ENCODE measurements around the gene PROZ. TPM values are rescaled to one million over a fixed set of nuclear protein-coding genes. Genes with fewer than 3 reads are reported as not detected.

Gene PROZ
- total RNA-seq, 1 experiment from 2014 or later, result not detected

DNA sequence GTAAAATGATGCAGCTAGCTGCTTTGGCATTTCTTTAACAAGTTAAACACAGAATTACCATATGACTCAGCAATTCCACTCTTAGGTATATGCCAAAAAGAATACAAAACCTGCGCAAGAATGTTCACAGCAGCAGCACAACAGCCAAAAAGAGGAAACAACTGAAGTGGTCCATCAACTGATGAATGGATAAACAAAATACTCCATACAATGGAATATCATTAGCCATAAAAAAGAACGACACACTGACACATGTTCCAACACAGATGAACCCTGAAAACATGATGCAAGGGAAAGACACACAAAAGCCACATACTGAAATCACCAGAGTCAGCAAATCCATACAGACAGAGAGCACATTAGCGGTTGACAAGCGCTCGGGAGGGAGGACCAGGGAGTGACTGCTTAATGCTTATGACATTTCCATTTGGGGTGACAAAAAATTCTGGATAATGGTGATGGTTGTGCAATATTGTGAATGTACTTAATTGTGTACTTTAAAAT, 47.0 kb downstream of the PROZ start:
- Histone ChIP-seq H2BK5ac (ENCODE audit: insufficient read length, low read length) (no peak overlapping the region), H2BK15ac (ENCODE audit: low read depth, low read length) (no peak overlapping the region), H3K79me1 (ENCODE audit: insufficient read depth, low read depth, low read length, poor library complexity, severe bottlenecking) (peaks cover 7% of the 10 kb centered on the region), H2AK5ac (ENCODE audit: insufficient read length, low read length) (no peak overlapping the region), H4K91ac (ENCODE audit: insufficient read length, low read depth, low read length) (no peak overlapping the region), H3K18ac (ENCODE audit: insufficient read length, low read depth, low read length) (no peak overlapping the region), H3K4me1 (ENCODE audit: insufficient read depth, low read length) (no peaks in the 10 kb centered on the region), H3K14ac (ENCODE audit: insufficient read depth, low read length) (no peak overlapping the region), H3K9me3 (ENCODE audit: control insufficient read depth, low read depth, low read length) (no peaks in the 10 kb centered on the region), H3K4me2 (ENCODE audit: insufficient read depth, insufficient read length, low read length) (no peak overlapping the region), H2BK20ac (ENCODE audit: low read depth, low read length, poor library complexity, severe bottlenecking) (no peak overlapping the region), H4K20me1 (ENCODE audit: control insufficient read depth, insufficient read depth, insufficient read length) (no peaks in the 10 kb centered on the region), H3K27me3 (ENCODE audit: insufficient read depth, low read length) (no peaks in the 10 kb centered on the region), H2BK120ac (ENCODE audit: low read depth, low read length, poor library complexity, severe bottlenecking) (no peak overlapping the region), H3T11ph (ENCODE audit: low read length) (no peak overlapping the region), H3K79me2 (ENCODE audit: insufficient read depth, low read length) (peaks cover 47% of the 10 kb centered on the region), H3K9ac (ENCODE audit: extremely low read depth, insufficient read length, low read length) (no peak overlapping the region), H4K8ac (replicated peaks; ENCODE audit: insufficient read length, low read depth, low read length) (no peak overlapping the region), H2BK12ac (ENCODE audit: insufficient read length, low read depth, low read length) (no peak overlapping the region), H3K27ac (ENCODE audit: insufficient read length, low read depth, low read length) (no peak overlapping the region), H3K23ac (ENCODE audit: insufficient read length, low read depth, low read length) (no peak overlapping the region), H3K23me2 (ENCODE audit: insufficient read length, low read depth, low read length, poor library complexity, severe bottlenecking) (peaks cover 6% of the 10 kb centered on the region), H4K5ac (ENCODE audit: insufficient read length, low read depth, low read length) (no peak overlapping the region), H3K4ac (ENCODE audit: low read depth, low read length) (no peak overlapping the region), H2AFZ (ENCODE audit: low read length) (no peak overlapping the region), H3K56ac (ENCODE audit: insufficient read length, low read depth, low read length) (no peak overlapping the region)
- WGBS (ENCODE audit: extremely low coverage, insufficient read length, low lambda C conversion rate), result no CpG with 5 or more reads among the region's 5 CpGs
- TF ChIP-seq, protein P1, sequence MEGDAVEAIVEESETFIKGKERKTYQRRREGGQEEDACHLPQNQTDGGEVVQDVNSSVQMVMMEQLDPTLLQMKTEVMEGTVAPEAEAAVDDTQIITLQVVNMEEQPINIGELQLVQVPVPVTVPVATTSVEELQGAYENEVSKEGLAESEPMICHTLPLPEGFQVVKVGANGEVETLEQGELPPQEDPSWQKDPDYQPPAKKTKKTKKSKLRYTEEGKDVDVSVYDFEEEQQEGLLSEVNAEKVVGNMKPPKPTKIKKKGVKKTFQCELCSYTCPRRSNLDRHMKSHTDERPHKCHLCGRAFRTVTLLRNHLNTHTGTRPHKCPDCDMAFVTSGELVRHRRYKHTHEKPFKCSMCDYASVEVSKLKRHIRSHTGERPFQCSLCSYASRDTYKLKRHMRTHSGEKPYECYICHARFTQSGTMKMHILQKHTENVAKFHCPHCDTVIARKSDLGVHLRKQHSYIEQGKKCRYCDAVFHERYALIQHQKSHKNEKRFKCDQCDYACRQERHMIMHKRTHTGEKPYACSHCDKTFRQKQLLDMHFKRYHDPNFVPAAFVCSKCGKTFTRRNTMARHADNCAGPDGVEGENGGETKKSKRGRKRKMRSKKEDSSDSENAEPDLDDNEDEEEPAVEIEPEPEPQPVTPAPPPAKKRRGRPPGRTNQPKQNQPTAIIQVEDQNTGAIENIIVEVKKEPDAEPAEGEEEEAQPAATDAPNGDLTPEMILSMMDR (conservative IDR thresholded peaks at IDR 0.05), result no peak
- peaks cover 21 to 27% (median 21%) of the 10 kb centered on the region in 3 experiments for H3K36me3 Mint-ChIP-seq (ENCODE audit: insufficient read depth in 1 of 3, low read depth in 3 of 3)
- no peaks in the 10 kb centered on the region for H3K9me3 Mint-ChIP-seq
- no peak overlapping the region; a peak in 1 of 5 replicates for H3K4me3 Mint-ChIP-seq
- no peaks in the 10 kb centered on the region for H3K27me3 Mint-ChIP-seq (ENCODE audit: low read depth)
- H3K4me1 Mint-ChIP-seq, result peaks cover 13 to 21% of the 10 kb centered on the region in 2 experiments
- no peak for DNase-seq
- no peak overlapping the region for H3K27ac Mint-ChIP-seq

Measured in H9 (cell line).